HepG2 (cell line): ENCODE results near the gene HIVEP2.

Source experiments
- HCFC1 ChIP-seq: fragments of 150-350 bp; IDR thresholded peaks from 2 replicates; pipeline ENCODE4 v1.6.1; 2014; ENCODE audit warnings: low read depth, low read length
- KAT7 ChIP-seq: IDR thresholded peaks from 2 replicates; pipeline ENCODE4 v1.6.1; 2018; ENCODE audit warnings: borderline replicate concordance, missing compliant biosample characterization
- MEIS2 ChIP-seq: sonication (generic); formaldehyde crosslinking; IDR thresholded peaks from 2 replicates; pipeline ENCODE4 v1.9.0; 2021; ENCODE audit warnings: mild to moderate bottlenecking, missing genetic modification reagents
- ZFP36L1 ChIP-seq: sonication (generic); formaldehyde crosslinking; IDR thresholded peaks from 2 replicates; pipeline ENCODE4 v1.8.0; 2022; ENCODE audit warnings: mild to moderate bottlenecking, missing genetic modification reagents, moderate library complexity
- ZNF331 ChIP-seq: sonication (generic); formaldehyde crosslinking; IDR thresholded peaks from 2 replicates; pipeline ENCODE4 v1.4.0; 2020; ENCODE audit warnings: missing genetic modification reagents
- ZNF546 ChIP-seq: sonication (generic); formaldehyde crosslinking; conservative IDR thresholded peaks from 2 replicates; pipeline ENCODE4 v1.8.1; 2023; ENCODE audit warnings: mild to moderate bottlenecking, missing genetic modification reagents
- TF ChIP-seq, protein P1 (sequence below): sonication (generic); formaldehyde crosslinking; IDR thresholded peaks from 2 replicates; pipeline ENCODE4 v1.5.0; 2020; ENCODE audit warnings: mild to moderate bottlenecking, missing genetic modification reagents, moderate library complexity
- TF ChIP-seq, protein P2 (sequence below): sonication (generic); formaldehyde crosslinking; IDR thresholded peaks from 2 replicates; pipeline ENCODE4 v1.4.0; 2020; ENCODE audit warnings: missing genetic modification reagents

DNA sequence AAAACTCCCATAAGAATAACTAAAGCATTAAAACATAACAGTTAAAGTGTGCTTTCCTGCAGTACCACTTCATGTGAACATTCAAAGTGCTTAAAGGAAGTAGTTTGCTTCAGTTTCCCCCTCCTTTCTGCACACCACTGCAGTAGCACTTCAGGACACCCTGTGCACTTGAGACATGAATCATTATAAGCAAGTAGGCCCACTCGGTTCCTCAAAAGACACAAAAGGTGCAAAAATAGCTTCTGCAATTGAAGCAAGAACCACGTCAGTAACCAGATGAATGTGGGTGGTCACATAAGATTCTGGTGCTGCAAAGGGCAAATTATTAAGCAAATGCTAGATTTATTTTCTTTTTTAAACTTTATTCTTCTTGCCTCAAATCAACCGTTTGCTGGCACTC, 160.6 kb downstream of the HIVEP2 start:
- TF ChIP-seq, protein P1, sequence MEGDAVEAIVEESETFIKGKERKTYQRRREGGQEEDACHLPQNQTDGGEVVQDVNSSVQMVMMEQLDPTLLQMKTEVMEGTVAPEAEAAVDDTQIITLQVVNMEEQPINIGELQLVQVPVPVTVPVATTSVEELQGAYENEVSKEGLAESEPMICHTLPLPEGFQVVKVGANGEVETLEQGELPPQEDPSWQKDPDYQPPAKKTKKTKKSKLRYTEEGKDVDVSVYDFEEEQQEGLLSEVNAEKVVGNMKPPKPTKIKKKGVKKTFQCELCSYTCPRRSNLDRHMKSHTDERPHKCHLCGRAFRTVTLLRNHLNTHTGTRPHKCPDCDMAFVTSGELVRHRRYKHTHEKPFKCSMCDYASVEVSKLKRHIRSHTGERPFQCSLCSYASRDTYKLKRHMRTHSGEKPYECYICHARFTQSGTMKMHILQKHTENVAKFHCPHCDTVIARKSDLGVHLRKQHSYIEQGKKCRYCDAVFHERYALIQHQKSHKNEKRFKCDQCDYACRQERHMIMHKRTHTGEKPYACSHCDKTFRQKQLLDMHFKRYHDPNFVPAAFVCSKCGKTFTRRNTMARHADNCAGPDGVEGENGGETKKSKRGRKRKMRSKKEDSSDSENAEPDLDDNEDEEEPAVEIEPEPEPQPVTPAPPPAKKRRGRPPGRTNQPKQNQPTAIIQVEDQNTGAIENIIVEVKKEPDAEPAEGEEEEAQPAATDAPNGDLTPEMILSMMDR, result no peak
- TF ChIP-seq ZNF331 (CRISPR knock-in tag), result no peak
- no peak for TF ChIP-seq ZFP36L1 (CRISPR knock-in tag)
- TF ChIP-seq, protein P2, sequence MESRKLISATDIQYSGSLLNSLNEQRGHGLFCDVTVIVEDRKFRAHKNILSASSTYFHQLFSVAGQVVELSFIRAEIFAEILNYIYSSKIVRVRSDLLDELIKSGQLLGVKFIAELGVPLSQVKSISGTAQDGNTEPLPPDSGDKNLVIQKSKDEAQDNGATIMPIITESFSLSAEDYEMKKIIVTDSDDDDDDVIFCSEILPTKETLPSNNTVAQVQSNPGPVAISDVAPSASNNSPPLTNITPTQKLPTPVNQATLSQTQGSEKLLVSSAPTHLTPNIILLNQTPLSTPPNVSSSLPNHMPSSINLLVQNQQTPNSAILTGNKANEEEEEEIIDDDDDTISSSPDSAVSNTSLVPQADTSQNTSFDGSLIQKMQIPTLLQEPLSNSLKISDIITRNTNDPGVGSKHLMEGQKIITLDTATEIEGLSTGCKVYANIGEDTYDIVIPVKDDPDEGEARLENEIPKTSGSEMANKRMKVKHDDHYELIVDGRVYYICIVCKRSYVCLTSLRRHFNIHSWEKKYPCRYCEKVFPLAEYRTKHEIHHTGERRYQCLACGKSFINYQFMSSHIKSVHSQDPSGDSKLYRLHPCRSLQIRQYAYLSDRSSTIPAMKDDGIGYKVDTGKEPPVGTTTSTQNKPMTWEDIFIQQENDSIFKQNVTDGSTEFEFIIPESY (CRISPR knock-in tag), result no peak
- no peak for TF ChIP-seq KAT7 (CRISPR knock-in tag)
- TF ChIP-seq HCFC1, result no peak
- no peak for TF ChIP-seq ZNF546 (CRISPR knock-in tag)
- no peak for TF ChIP-seq MEIS2
